Measurements from ENCODE around the gene CXCL8.

Gene CXCL8

DNA sequence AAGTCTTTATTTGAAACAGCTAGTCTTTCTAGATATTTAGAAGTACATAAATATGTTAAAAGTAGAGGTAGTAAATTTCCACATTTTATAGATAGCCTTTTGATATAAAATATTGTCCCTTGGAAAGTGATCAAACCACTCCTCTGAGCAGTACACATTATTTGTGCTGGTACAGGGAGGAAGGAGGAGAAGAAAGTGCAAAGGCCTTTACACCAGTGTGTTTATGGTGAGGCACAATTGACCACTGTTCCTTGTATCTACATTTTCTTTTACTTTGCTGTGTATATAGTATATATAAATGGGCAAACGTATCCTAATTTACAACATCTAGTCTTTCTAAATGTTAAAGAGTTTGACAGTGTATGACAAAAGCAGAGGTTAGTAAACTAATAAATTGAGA, 39.9 kb downstream of the CXCL8 start:
- Histone ChIP-seq H2AFZ (no peak overlapping the region), H3K27ac (no peak overlapping the region), H3K4me3 (ENCODE audit: low read depth, low read length) (no peak overlapping the region), H3K27me3 (ENCODE audit: control insufficient read depth, insufficient read depth, low read length) (no peaks in the 10 kb centered on the region), H3K79me2 (no peaks in the 10 kb centered on the region), H3K9me3 (ENCODE audit: control insufficient read depth, low read length) (no peaks in the 10 kb centered on the region), H3K36me3 (ENCODE audit: control insufficient read depth, insufficient read depth, low read length) (no peaks in the 10 kb centered on the region), H3K4me1 (no peaks in the 10 kb centered on the region), H3K9ac (no peak overlapping the region), H3K4me2 (ENCODE audit: low read length) (no peak overlapping the region)
- TF ChIP-seq CTCF (IDR thresholded peaks at IDR 0.05): no peak

- no peak overlapping the region for H3K27ac ChIP-seq
- H3K4me3 ChIP-seq (ENCODE audit: low read depth, low read length): no peak overlapping the region
- TF ChIP-seq CTCF (IDR thresholded peaks at IDR 0.05): no peak
- H3K9me3 ChIP-seq (ENCODE audit: control insufficient read depth, low read length): no peaks in the 10 kb centered on the region
- H3K9ac ChIP-seq: no peak overlapping the region
- H3K36me3 ChIP-seq (ENCODE audit: control insufficient read depth, insufficient read depth, low read length): no peaks in the 10 kb centered on the region
- no peaks in the 10 kb centered on the region for H3K27me3 ChIP-seq (ENCODE audit: control insufficient read depth, insufficient read depth, low read length)
- no peaks in the 10 kb centered on the region for H3K79me2 ChIP-seq
- no peak overlapping the region for H3K4me2 ChIP-seq (ENCODE audit: low read length)
- no peak overlapping the region for H2AFZ ChIP-seq
- H3K4me1 ChIP-seq: no peaks in the 10 kb centered on the region
Measured at GRCh38 chr4:73780834-73781233, 40.5 kb downstream of the CXCL8 start.

DNA sequence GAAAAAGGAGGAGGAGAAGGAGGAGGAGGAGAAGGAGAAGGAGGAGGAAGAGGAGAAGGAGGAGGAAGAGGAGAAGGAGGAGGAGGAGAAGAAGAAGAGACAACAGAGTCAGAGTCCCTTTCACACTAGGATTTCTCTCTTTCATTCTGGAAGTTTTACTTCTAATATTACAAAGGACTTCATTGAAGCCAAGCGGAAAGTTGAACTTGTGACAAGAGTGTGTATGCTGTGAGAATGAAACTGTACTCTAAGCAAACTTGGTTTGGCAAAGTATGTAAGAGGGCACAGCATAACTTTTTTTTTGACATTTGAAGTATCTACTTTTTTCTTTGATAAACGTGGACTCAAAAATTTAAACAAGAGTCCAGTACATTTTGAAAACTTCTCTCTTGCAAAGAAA, 48.0 kb downstream of the CXCL8 start:
- no peak overlapping the region for H3K4me3 ChIP-seq (ENCODE audit: low read depth, low read length)
- no peaks in the 10 kb centered on the region for H3K9me3 ChIP-seq (ENCODE audit: control insufficient read depth, low read length)
- no peak for TF ChIP-seq CTCF (IDR thresholded peaks at IDR 0.05)
- no peaks in the 10 kb centered on the region for H3K27me3 ChIP-seq (ENCODE audit: control insufficient read depth, insufficient read depth, low read length)
- no peak overlapping the region for H3K27ac ChIP-seq
- no peak overlapping the region for H3K9ac ChIP-seq
- no peaks in the 10 kb centered on the region for H3K36me3 ChIP-seq (ENCODE audit: control insufficient read depth, insufficient read depth, low read length)
- no peak overlapping the region for H3K4me2 ChIP-seq (ENCODE audit: low read length)
- H3K4me1 ChIP-seq: no peaks in the 10 kb centered on the region
- no peaks in the 10 kb centered on the region for H3K79me2 ChIP-seq
- no peak overlapping the region for H2AFZ ChIP-seq

Measured in parathyroid adenoma (tissue), 2 donors.